Activated CD8-positive, alpha-beta T cell treated with anti-CD3 and anti-CD28 coated beads for 36 hours (primary cell): ENCODE data around the gene SLC35E4. TPM values are rescaled to one million over a fixed set of nuclear protein-coding genes. Genes with fewer than 3 reads are reported as not detected.
A peak's percentile ranks its signal among the peaks of the same experiment; 100 is the strongest.
"Not testable (repeated sequence)": the region's sequence is repeated elsewhere in the genome, so short reads cannot be mapped to it uniquely, and the experiment has no call there.

Experiments used
- ATAC-seq: fragments of 200-7000 bp; cut with Tn5 transposase; one replicate; pipeline ENCODE4 v1.10.0; 2021; ENCODE audit warnings: mild to moderate bottlenecking, moderate library complexity
- CTCF ChIA-PET: fragments of 350-600 bp; sonication (Branson Sonifier 250); formaldehyde crosslinking; loops from one replicate; lab custom pipeline; 2021; ENCODE audit warnings: antibody characterized with exemption; lab: Charles Lee
- POLR2A ChIA-PET: fragments of 350-600 bp; sonication (Branson Sonifier 250); formaldehyde crosslinking; loops from one replicate; lab custom pipeline; 2021; ENCODE audit warnings: antibody characterized with exemption; lab: Charles Lee
- DNase-seq: peaks from one replicate; pipeline ENCODE4 v3.0.0-alpha.2; 2020
- H3K27ac Mint-ChIP-seq: one replicate; pipeline ENCODE4 v1.8.0; 2021; ENCODE audit warnings: mild to moderate bottlenecking, mixed read lengths
- H3K27me3 Mint-ChIP-seq: one replicate; pipeline ENCODE4 v1.8.0; 2021; ENCODE audit warnings: mixed read lengths
- H3K36me3 Mint-ChIP-seq: one replicate; pipeline ENCODE4 v1.8.0; 2021; ENCODE audit warnings: low read depth, mixed read lengths
- H3K4me1 Mint-ChIP-seq: one replicate; pipeline ENCODE4 v1.8.0; 2021; ENCODE audit warnings: low read depth, mixed read lengths
- H3K4me3 Mint-ChIP-seq: one replicate; pipeline ENCODE4 v1.8.0; 2021; ENCODE audit warnings: mild to moderate bottlenecking, moderate library complexity, mixed read lengths
- H3K9me3 Mint-ChIP-seq: one replicate; pipeline ENCODE4 v1.8.0; 2021; ENCODE audit warnings: mixed read lengths
- CTCF ChIP-seq: fragments of 200-600 bp; IDR thresholded peaks from one replicate; pipeline ENCODE4 v1.8.0; 2022; ENCODE audit warnings: antibody characterized with exemption, mild to moderate bottlenecking
- intact Hi-C: fragments of 100-400 bp; cut with micrococcal nuclease; formaldehyde crosslinking; loops from one replicate; pipeline ENCODE4 v1.10.0; 2022
- total RNA-seq, 2 experiments: library from RNA; stranded (reverse); gene quantifications; one replicate each; pipeline ENCODE4 v1.2.3, GENCODE V29; 2021

SLC35E4 gene
- total RNA-seq: 1 to 10 TPM; 3.4 to 3.8 TPM

GRCh38 chr22:30635273-30636225 is at the start of gene SLC35E4:
TSS of gene SLC35E4 (plus strand) at chr22:30635781. CDS start at chr22:30636451, 670 bp downstream.
- ATAC-seq: peak; percentile 88
- peak within 1 kb of the TSS; percentile 90 for H3K27ac Mint-ChIP-seq
- ChIA-PET POLR2A (interaction anchor here (0.6 to 2.6 kb wide), 12 partner anchors 8 to 328 kb away, joined by 3 to 19 read pairs (median 4); partner anchors contain the start of gene TCN2), CTCF (interaction anchor here (0.5 to 4.7 kb wide), 41 partner anchors 8 to 457 kb away, joined by 3 to 105 read pairs (median 6); partner anchors contain the start of genes DUSP18, PES1 and TCN2)
- peaks cover 21% of the 10 kb centered on the region for H3K4me1 Mint-ChIP-seq
- peak; percentile 97 for DNase-seq
- H3K36me3 Mint-ChIP-seq: peaks cover 3% of the 10 kb centered on the region
- H3K4me3 Mint-ChIP-seq: peak within 1 kb of the TSS; percentile 78
- no peaks in the 10 kb centered on the region for H3K9me3 Mint-ChIP-seq
- intact Hi-C loops: no loop called here
- no peak for TF ChIP-seq CTCF
- no peaks in the 10 kb centered on the region for H3K27me3 Mint-ChIP-seq

- CTCF ChIA-PET: no interaction called here
- POLR2A ChIA-PET: interaction anchor here (0.6 to 1.5 kb wide), 5 partner anchors 15 to 230 kb away, joined by 3 to 5 read pairs (median 3); partner anchors contain the start of gene TCN2
- H3K9me3 Mint-ChIP-seq: no peaks in the 10 kb centered on the region
- H3K27ac Mint-ChIP-seq: no peak overlapping the region
- TF ChIP-seq CTCF: no peak
- intact Hi-C loops: no loop called here
- H3K36me3 Mint-ChIP-seq: peaks cover 54% of the 10 kb centered on the region
- no peaks in the 10 kb centered on the region for H3K27me3 Mint-ChIP-seq
- ATAC-seq (no peak), DNase-seq (no peak)
- peaks cover 15% of the 10 kb centered on the region for H3K4me1 Mint-ChIP-seq
- H3K4me3 Mint-ChIP-seq: no peak overlapping the region
Observed at GRCh38 chr22:30586414-30586813, 49.2 kb upstream of the SLC35E4 start.

- H3K4me3 Mint-ChIP-seq: no peak overlapping the region
- H3K27ac Mint-ChIP-seq: no peak overlapping the region
- H3K4me1 Mint-ChIP-seq: peaks cover 15% of the 10 kb centered on the region
- ChIA-PET CTCF (interaction anchor here (0.6 to 1.7 kb wide), 7 partner anchors 9 to 168 kb away, joined by 3 to 12 read pairs (median 4); no protein-coding TSS in a partner anchor), POLR2A (interaction anchor here (0.7 to 1.7 kb wide), 5 partner anchors 12 to 126 kb away, joined by 3 to 5 read pairs (median 3); partner anchors contain the start of gene TCN2)
- H3K36me3 Mint-ChIP-seq: peaks cover 31% of the 10 kb centered on the region
- H3K27me3 Mint-ChIP-seq: peaks cover 2% of the 10 kb centered on the region
- intact Hi-C loops: no loop called here
- DNase-seq: peak; percentile 31
- ATAC-seq: no peak
- H3K9me3 Mint-ChIP-seq: no peaks in the 10 kb centered on the region
- TF ChIP-seq CTCF: no peak
Observed at GRCh38 chr22:30591191-30591587, 44.4 kb upstream of the SLC35E4 start.

GRCh38 chr22:30591588-30592359 is 43.8 kb upstream of the SLC35E4 start, which contains the start of gene PES1:
TSS of gene PES1 (minus strand) at chr22:30591910. CDS start at chr22:30591833, 77 bp downstream.
- no peak for TF ChIP-seq CTCF
- peak; percentile 97 for DNase-seq
- H3K4me1 Mint-ChIP-seq: peaks cover 15% of the 10 kb centered on the region
- no peaks in the 10 kb centered on the region for H3K9me3 Mint-ChIP-seq
- CTCF ChIA-PET: interaction anchor here (0.6 to 1.7 kb wide), 8 partner anchors 10 to 168 kb away, joined by 3 to 12 read pairs (median 4); no protein-coding TSS in a partner anchor
- H3K27ac Mint-ChIP-seq: no peak within 1 kb of the TSS
- peaks cover 2% of the 10 kb centered on the region for H3K27me3 Mint-ChIP-seq
- intact Hi-C loops: no loop called here
- POLR2A ChIA-PET: interaction anchor here (0.6 to 1.7 kb wide), 5 partner anchors 12 to 127 kb away, joined by 3 to 5 read pairs (median 3); partner anchors contain the start of gene TCN2
- no peak within 1 kb of the TSS for H3K4me3 Mint-ChIP-seq
- peak; percentile 100 for ATAC-seq
- peaks cover 26% of the 10 kb centered on the region for H3K36me3 Mint-ChIP-seq

GRCh38 chr22:30592360-30592713 is 43.2 kb upstream of the SLC35E4 start:
- Mint-ChIP-seq H3K36me3 (peaks cover 21% of the 10 kb centered on the region), H3K4me1 (peaks cover 15% of the 10 kb centered on the region)
- CTCF ChIA-PET: interaction anchor here (0.7 to 1.7 kb wide), 2 partner anchors 12 to 14 kb away, joined by 3 to 8 read pairs; no protein-coding TSS in a partner anchor
- ATAC-seq, H3K4me3 Mint-ChIP-seq, H3K27ac Mint-ChIP-seq, H3K27me3 Mint-ChIP-seq, H3K9me3 Mint-ChIP-seq, intact Hi-C loops, DNase-seq: not testable (repeated sequence)
- POLR2A ChIA-PET: interaction anchor here (0.6 to 1.7 kb wide), 2 partner anchors 13 to 15 kb away, joined by 3 to 5 read pairs; partner anchors contain the start of gene TCN2
